ENCODE results near the gene ZNF892.
"Not testable (repeated sequence)": the region's sequence is repeated elsewhere in the genome, so short reads cannot be mapped to it uniquely, and the experiment has no call there.

ZNF892 gene

GRCh38 chr2:95225658-95226057 is 18.3 kb downstream of the ZNF892 start:
- no peak for DNase-seq (ENCODE audit: low read depth)

- DNase-seq (ENCODE audit: low read depth): no peak
Observed at GRCh38 chr2:95231723-95232122, 24.4 kb downstream of the ZNF892 start.

GRCh38 chr2:95232232-95232631 is 24.9 kb downstream of the ZNF892 start:
- no peak for DNase-seq (ENCODE audit: low read depth)

- no peak for DNase-seq (ENCODE audit: low read depth)
Observed at GRCh38 chr2:95234286-95234785, 27.0 kb downstream of the ZNF892 start.

- DNase-seq (ENCODE audit: low read depth): no peak
Observed at GRCh38 chr2:95234816-95235215, 27.5 kb downstream of the ZNF892 start.

GRCh38 chr2:95238131-95238530 is 30.8 kb downstream of the ZNF892 start:
- DNase-seq (ENCODE audit: low read depth): no peak

GRCh38 chr2:95240091-95240490 is 32.8 kb downstream of the ZNF892 start:
- no peak for DNase-seq (ENCODE audit: low read depth)

GRCh38 chr2:95240556-95240955 is 33.2 kb downstream of the ZNF892 start:
- DNase-seq (ENCODE audit: low read depth): no peak

GRCh38 chr2:95242084-95242483 is 34.8 kb downstream of the ZNF892 start:
- DNase-seq (ENCODE audit: low read depth): not testable (repeated sequence)
